ENCODE data around the gene GBP2. TPM values are rescaled to one million over a fixed set of nuclear protein-coding genes. Genes with fewer than 3 reads are reported as not detected.

Gene GBP2
- total RNA-seq, 1 donor from 2014 or later, result not detected

DNA sequence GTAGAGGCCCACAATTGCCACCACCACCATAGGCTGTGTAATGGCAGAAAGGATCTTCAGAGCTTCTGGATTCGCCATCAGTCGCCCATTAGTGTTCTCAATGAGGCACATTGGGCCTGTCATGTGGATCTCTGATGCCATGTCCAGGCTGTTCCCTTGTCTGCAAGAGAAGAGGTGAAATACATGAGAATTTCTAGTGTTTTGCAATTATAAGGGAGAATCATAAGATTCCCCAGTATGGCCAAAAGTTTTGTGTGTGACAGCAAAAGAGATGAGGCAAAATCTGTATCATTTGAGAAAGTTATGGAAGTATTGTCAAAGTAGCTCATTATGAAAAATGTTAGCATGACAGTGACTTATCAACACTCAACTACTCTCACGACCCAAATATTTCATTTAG is 62.8 kb downstream of the GBP2 start:
- DNase-seq, result no peak
- TF ChIP-seq, protein P1, sequence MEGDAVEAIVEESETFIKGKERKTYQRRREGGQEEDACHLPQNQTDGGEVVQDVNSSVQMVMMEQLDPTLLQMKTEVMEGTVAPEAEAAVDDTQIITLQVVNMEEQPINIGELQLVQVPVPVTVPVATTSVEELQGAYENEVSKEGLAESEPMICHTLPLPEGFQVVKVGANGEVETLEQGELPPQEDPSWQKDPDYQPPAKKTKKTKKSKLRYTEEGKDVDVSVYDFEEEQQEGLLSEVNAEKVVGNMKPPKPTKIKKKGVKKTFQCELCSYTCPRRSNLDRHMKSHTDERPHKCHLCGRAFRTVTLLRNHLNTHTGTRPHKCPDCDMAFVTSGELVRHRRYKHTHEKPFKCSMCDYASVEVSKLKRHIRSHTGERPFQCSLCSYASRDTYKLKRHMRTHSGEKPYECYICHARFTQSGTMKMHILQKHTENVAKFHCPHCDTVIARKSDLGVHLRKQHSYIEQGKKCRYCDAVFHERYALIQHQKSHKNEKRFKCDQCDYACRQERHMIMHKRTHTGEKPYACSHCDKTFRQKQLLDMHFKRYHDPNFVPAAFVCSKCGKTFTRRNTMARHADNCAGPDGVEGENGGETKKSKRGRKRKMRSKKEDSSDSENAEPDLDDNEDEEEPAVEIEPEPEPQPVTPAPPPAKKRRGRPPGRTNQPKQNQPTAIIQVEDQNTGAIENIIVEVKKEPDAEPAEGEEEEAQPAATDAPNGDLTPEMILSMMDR (IDR thresholded peaks at IDR 0.05; ENCODE audit: partially characterized antibody, unreplicated experiment), result no peak
- no peaks in the 10 kb centered on the region for H3K36me3 Mint-ChIP-seq (ENCODE audit: unreplicated experiment)
- H3K4me1 Mint-ChIP-seq (ENCODE audit: low read depth, unreplicated experiment), result no peaks in the 10 kb centered on the region
- H3K27me3 Mint-ChIP-seq (ENCODE audit: unreplicated experiment), result no peaks in the 10 kb centered on the region
- no peak overlapping the region for H3K27ac Mint-ChIP-seq (ENCODE audit: unreplicated experiment)
- no peaks in the 10 kb centered on the region for H3K9me3 Mint-ChIP-seq (ENCODE audit: unreplicated experiment)
- no peak overlapping the region for H3K4me3 Mint-ChIP-seq (ENCODE audit: unreplicated experiment)

DNA sequence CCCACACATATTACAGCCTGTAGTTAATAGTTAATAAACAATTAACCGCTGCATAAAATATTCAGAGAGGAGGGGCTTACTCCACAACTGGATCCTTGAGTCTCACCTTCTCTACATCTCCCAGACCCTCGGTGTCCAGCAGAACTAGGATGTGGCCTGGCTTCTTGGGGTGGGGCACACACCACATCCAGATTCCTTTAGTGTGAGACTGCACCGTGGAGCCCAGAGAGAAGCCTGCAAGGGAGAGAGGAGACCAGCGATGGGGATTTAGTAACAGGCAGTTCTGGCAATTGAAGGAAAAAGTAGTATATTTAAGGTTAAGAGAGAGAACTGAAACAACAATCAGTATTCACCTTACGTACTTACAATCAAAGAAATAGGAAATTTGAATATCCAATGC is 65.8 kb downstream of the GBP2 start:
- TF ChIP-seq, protein P1 (IDR thresholded peaks at IDR 0.05; ENCODE audit: partially characterized antibody, unreplicated experiment), result no peak
- DNase-seq, result no peak
- no peaks in the 10 kb centered on the region for H3K36me3 Mint-ChIP-seq (ENCODE audit: unreplicated experiment)
- H3K4me3 Mint-ChIP-seq (ENCODE audit: unreplicated experiment), result no peak overlapping the region
- H3K27ac Mint-ChIP-seq (ENCODE audit: unreplicated experiment), result no peak overlapping the region
- no peaks in the 10 kb centered on the region for H3K9me3 Mint-ChIP-seq (ENCODE audit: unreplicated experiment)
- H3K4me1 Mint-ChIP-seq (ENCODE audit: low read depth, unreplicated experiment), result no peaks in the 10 kb centered on the region
- no peaks in the 10 kb centered on the region for H3K27me3 Mint-ChIP-seq (ENCODE audit: unreplicated experiment)

Other genes with a start within 250 kb of the GBP2 start
- gene GTF2B, start 234.5 kb downstream of the GBP2 start, total RNA-seq (ENCODE audit: unreplicated experiment), result 27.1 TPM
- gene KYAT3, start 133.5 kb downstream of the GBP2 start, total RNA-seq (ENCODE audit: unreplicated experiment), result 25.0 TPM
- 12.7 TPM for gene RBMXL1, start 133.5 kb downstream of the GBP2 start, total RNA-seq (ENCODE audit: unreplicated experiment)
- not detected for gene GBP3, start 103.2 kb downstream of the GBP2 start, total RNA-seq (ENCODE audit: unreplicated experiment)
- gene GBP1, start 60.9 kb downstream of the GBP2 start, total RNA-seq (ENCODE audit: unreplicated experiment), result not detected
- gene GBP7, start 49.9 kb upstream of the GBP2 start, total RNA-seq (ENCODE audit: unreplicated experiment), result not detected
- not detected for gene GBP4, start 72.8 kb upstream of the GBP2 start, total RNA-seq (ENCODE audit: unreplicated experiment)
- gene GBP5, start 146.7 kb upstream of the GBP2 start, total RNA-seq (ENCODE audit: unreplicated experiment), result not detected
- gene GBP6, start 237.9 kb upstream of the GBP2 start, total RNA-seq (ENCODE audit: unreplicated experiment), result not detected